Prostate gland (tissue), 2 donors: ENCODE data around the gene SIPA1L3. TPM values are rescaled to one million over a fixed set of nuclear protein-coding genes. Genes with fewer than 3 reads are reported as not detected.

Experiments used
- DNase-seq: peaks from one replicate; pipeline ENCODE4 v3.0.0-alpha.2; 2019; ENCODE audit warnings: low spot score
- H3K27ac ChIP-seq, 2 donors: fragments of 200-600 bp; sonication (generic); 2 replicates each; pipeline ENCODE4 v1.5.1; 2017 to 2019
- H3K27me3 ChIP-seq: fragments of 200-600 bp; sonication (generic); replicated peaks from 2 replicates; pipeline ENCODE4 v1.5.1; 2019; ENCODE audit not compliant: insufficient read depth
- H3K36me3 ChIP-seq, 2 donors: fragments of 200-600 bp; sonication (generic); 1 replicate in 1 of 2; 2 replicates in 1 of 2; pipeline versions ENCODE4 v1.5.1 to v1.8.1; 2017 to 2019
- H3K4me1 ChIP-seq: fragments of 200-600 bp; sonication (generic); replicated peaks from 2 replicates; pipeline ENCODE4 v1.5.1; 2019
- H3K4me3 ChIP-seq, 2 donors: fragments of 200-600 bp; sonication (generic); 2 replicates each; pipeline ENCODE4 v1.5.1; 2017 to 2019
- H3K9me3 ChIP-seq: fragments of 200-600 bp; sonication (generic); 2 replicates; pipeline ENCODE4 v1.5.1; 2017
- POLR2A ChIP-seq: fragments of 450-650 bp; IDR thresholded peaks from one replicate; pipeline ENCODE4 v1.6.1; 2016; ENCODE audit warnings: antibody characterized with exemption, mild to moderate bottlenecking
- POLR2AphosphoS5 ChIP-seq: sonication (generic); formaldehyde crosslinking; IDR thresholded peaks from one replicate; pipeline ENCODE4 v1.6.1; 2017; ENCODE audit warnings: antibody characterized with exemption
- WGBS: methylation state at CpG from one replicate; pipeline ENCODE4 v1.1.5; 2018; 5-methylcytosine and 5-hydroxymethylcytosine counted together
- intact Hi-C: fragments of 100-400 bp; cut with DNase I; formaldehyde crosslinking; loops from one replicate; pipeline ENCODE4 v1.14.2; 2022
- total RNA-seq, 2 donors: library from RNA; depleted of rRNA; stranded (reverse); fragments of >200 nt; gene quantifications; one replicate each; pipeline ENCODE4 v1.1.0, GENCODE V29; 2016
- TF ChIP-seq, protein P1 (sequence below), 4 experiments: fragments of 200-600 bp in 2 of 4; fragments of 450-650 bp in 2 of 4; sonication (generic) in 2 of 4; IDR thresholded peaks; 1 replicate in 3 of 4; 2 replicates in 1 of 4; pipeline ENCODE4 v1.5.1; 2016 to 2019; ENCODE audit warnings: antibody characterized with exemption in 4 of 4, mild to moderate bottlenecking in 2 of 4, moderate library complexity in 2 of 4

The SIPA1L3 gene
- total RNA-seq, 2 donors from 2014 or later = 48.8 to 63.5 TPM

DNA sequence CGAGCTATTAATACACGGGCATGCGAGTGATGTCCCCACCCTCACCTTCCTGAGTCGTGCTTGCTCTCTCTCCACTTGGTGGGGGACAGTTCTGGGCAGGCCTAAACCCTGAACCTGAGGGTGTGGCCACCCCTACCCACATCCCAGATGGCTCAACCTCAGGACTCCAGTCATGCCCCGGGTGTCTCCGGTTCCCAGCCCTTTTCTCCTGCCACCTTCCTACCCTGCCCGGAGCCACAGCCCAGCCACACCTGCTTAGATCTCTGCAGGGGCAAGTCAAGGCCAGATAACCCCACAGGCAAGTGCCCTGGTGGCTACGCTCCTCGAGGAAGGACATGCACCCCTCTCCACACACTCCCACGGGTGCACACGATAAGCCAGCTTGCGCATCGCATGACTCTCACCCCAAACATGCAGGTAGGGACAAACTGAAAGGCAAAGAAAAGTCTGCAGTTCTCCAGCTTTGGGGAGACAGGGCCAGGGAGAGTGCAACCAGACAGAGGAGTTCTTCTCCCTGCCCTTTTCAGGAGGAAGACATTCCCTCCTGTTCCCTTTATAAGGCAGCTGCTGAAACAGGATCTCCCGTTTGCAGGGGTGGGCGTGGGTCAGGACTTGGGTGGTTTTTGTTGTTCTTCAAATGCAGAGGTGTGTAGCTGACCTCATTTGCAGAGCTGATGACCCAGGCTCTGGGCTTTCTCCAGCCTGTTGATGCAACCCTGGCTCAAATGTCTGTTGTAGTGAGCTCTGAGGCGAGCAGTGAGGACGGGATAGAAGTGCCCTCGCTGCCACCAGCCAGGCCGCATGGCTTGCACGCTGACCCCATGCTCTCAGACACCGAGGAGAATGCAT lies 228.4 kb downstream of the SIPA1L3 start:
- H3K9me3 ChIP-seq = no peaks in the 10 kb centered on the region
- H3K36me3 ChIP-seq = no peaks in the 10 kb centered on the region
- TF ChIP-seq POLR2AphosphoS5 = no peak
- TF ChIP-seq, protein P1, sequence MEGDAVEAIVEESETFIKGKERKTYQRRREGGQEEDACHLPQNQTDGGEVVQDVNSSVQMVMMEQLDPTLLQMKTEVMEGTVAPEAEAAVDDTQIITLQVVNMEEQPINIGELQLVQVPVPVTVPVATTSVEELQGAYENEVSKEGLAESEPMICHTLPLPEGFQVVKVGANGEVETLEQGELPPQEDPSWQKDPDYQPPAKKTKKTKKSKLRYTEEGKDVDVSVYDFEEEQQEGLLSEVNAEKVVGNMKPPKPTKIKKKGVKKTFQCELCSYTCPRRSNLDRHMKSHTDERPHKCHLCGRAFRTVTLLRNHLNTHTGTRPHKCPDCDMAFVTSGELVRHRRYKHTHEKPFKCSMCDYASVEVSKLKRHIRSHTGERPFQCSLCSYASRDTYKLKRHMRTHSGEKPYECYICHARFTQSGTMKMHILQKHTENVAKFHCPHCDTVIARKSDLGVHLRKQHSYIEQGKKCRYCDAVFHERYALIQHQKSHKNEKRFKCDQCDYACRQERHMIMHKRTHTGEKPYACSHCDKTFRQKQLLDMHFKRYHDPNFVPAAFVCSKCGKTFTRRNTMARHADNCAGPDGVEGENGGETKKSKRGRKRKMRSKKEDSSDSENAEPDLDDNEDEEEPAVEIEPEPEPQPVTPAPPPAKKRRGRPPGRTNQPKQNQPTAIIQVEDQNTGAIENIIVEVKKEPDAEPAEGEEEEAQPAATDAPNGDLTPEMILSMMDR (IDR thresholded peaks at IDR 0.05) = no peak
- TF ChIP-seq POLR2A = no peak
- no peak for DNase-seq
- no peak overlapping the region for H3K4me3 ChIP-seq
- H3K27ac ChIP-seq = no peak overlapping the region
- H3K27me3 ChIP-seq = no peaks in the 10 kb centered on the region
- H3K4me1 ChIP-seq = no peaks in the 10 kb centered on the region
- WGBS = 71% methylated on average over 21 of the region's 21 CpGs
- intact Hi-C loops = no loop called here

DNA sequence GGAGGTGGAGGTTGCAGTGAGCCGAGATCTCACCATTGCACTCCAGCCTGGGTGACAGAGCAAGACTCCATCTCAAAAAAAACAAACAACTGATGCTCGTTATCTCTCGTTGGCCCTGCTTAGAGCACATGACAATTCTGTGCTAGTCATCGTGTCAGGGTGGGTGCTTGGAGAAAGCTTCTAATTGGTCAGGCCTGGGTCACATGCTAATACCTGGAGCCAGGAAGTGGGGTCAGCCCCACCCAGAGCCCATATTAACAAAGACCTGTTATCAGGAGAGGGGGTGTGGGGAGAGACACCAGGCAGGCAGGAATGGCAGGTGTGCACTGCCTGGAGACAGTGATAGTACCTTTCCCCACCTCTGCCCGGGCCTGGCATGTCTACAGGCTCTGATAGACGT lies 232.1 kb downstream of the SIPA1L3 start:
- Histone ChIP-seq H3K27me3 (no peaks in the 10 kb centered on the region), H3K4me3 (no peak overlapping the region), H3K27ac (no peak overlapping the region), H3K4me1 (no peaks in the 10 kb centered on the region), H3K9me3 (no peaks in the 10 kb centered on the region), H3K36me3 (no peaks in the 10 kb centered on the region)
- intact Hi-C loops = no loop called here
- DNase-seq = no peak
- 75% methylated on average over 6 of the region's 6 CpGs for WGBS
- TF ChIP-seq, protein P1 (IDR thresholded peaks at IDR 0.05) = no peak
- TF ChIP-seq POLR2AphosphoS5 (no peak), POLR2A (no peak)

DNA sequence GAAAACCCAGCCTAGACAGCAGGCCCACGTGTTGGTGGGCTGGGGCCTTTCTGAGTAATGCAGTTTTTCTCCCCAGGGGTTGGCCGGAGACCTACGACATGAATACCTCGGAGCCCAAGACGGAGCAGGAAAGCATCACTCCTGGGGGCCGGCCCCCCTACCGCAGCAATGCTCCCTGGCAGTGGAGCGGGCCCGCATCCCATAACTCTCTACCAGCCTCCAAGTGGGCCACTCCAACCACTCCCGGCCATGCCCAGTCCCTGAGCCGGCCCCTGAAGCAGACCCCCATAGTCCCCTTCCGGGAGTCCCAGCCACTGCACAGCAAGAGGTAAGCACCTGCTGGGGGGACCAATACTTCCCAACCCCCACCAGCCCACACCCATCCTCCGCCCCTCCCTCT lies 234.1 kb downstream of the SIPA1L3 start:
- DNase-seq = no peak
- WGBS = 94% methylated on average over 13 of the region's 13 CpGs
- Histone ChIP-seq H3K36me3 (no peaks in the 10 kb centered on the region), H3K9me3 (no peaks in the 10 kb centered on the region), H3K27ac (no peak overlapping the region), H3K27me3 (no peaks in the 10 kb centered on the region), H3K4me3 (no peak overlapping the region), H3K4me1 (no peaks in the 10 kb centered on the region)
- TF ChIP-seq POLR2AphosphoS5 = no peak
- TF ChIP-seq POLR2A = no peak
- TF ChIP-seq, protein P1 (IDR thresholded peaks at IDR 0.05) = no peak
- intact Hi-C loops = loop anchor here (10.0 kb wide), 2 partner anchors 94 to 194 kb away; partner anchors contain the start of gene CATSPERG

DNA sequence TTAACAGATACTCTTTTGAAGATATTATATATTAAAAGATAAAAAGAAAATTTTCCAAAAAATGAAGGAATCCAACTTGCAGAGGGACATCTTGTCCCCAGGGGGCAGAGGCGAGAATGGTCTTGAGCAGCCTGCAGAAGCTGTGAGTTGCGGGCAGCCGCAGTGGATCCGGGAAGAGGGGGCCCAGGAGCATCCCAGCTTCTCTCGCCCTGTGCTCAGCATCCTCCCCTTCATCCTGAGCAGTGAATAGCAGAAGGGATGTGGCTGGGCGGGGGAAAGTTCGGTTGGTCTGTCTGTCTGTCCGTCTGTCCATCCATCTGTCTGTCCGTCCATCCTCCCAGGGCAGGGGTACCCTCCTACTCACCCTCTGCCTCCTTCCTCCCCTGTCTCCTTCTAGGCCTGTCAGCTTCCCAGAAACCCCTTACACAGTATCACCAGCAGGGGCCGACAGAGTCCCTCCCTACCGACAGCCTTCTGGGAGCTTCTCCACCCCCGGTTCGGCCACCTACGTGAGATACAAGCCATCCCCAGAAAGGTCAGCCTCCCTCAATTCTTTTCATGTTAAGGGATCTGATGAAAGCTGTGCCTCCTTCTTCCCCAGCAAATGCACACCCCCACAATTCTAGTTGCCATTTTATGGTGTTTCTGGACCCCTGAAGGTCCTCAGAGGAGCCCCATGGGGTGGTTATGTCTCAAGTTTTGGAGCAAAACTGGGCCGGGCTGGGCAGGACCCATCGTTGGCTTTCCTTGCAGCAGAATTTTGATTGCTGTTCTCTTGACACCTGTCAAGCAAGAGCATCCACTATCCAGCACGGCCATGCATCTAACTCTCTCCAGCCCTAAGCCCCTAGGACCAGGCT lies 235.4 kb downstream of the SIPA1L3 start:
- TF ChIP-seq POLR2AphosphoS5 = no peak
- TF ChIP-seq, protein P1 (IDR thresholded peaks at IDR 0.05) = peak in 2 of 4 experiments; percentile 37 to 48
- Histone ChIP-seq H3K4me3 (no peak overlapping the region), H3K27ac (no peak overlapping the region), H3K27me3 (no peaks in the 10 kb centered on the region), H3K9me3 (no peaks in the 10 kb centered on the region), H3K4me1 (no peaks in the 10 kb centered on the region), H3K36me3 (no peaks in the 10 kb centered on the region)
- no peak for DNase-seq
- intact Hi-C loops = loop anchor here (10.0 kb wide), 2 partner anchors 92 to 192 kb away; partner anchors contain the start of gene CATSPERG
- WGBS = 62% methylated on average over 17 of the region's 17 CpGs
